Measurements from ENCODE around the gene ZC3HAV1. TPM values are rescaled to one million over a fixed set of nuclear protein-coding genes. Genes with fewer than 3 reads are reported as not detected.
"Not testable (repeated sequence)": the region's sequence is repeated elsewhere in the genome, so short reads cannot be mapped to it uniquely, and the experiment has no call there.

Gene ZC3HAV1
- total RNA-seq, 1 donor from 2014 or later, result 20.7 TPM

GRCh38 chr7:139029353-139029752, 80.2 kb downstream of the ZC3HAV1 start:
- no peak for DNase-seq (ENCODE audit: extremely low spot score, unreplicated experiment)
- H3K27ac Mint-ChIP-seq, result no peak overlapping the region
- no peak for TF ChIP-seq CTCF (conservative IDR thresholded peaks at IDR 0.05)
- no peaks in the 10 kb centered on the region for H3K9me3 Mint-ChIP-seq
- H3K4me3 Mint-ChIP-seq, result no peak overlapping the region
- H3K36me3 Mint-ChIP-seq, result peaks cover 7% of the 10 kb centered on the region
- H3K27me3 Mint-ChIP-seq, result no peaks in the 10 kb centered on the region
- no peaks in the 10 kb centered on the region for H3K4me1 Mint-ChIP-seq (ENCODE audit: unreplicated experiment)

- TF ChIP-seq CTCF (conservative IDR thresholded peaks at IDR 0.05), result no peak
- H3K27ac Mint-ChIP-seq, result no peak overlapping the region
- H3K9me3 Mint-ChIP-seq, result no peaks in the 10 kb centered on the region
- H3K4me1 Mint-ChIP-seq (ENCODE audit: unreplicated experiment), result no peaks in the 10 kb centered on the region
- H3K4me3 Mint-ChIP-seq, result no peak overlapping the region
- H3K27me3 Mint-ChIP-seq, result no peaks in the 10 kb centered on the region
- H3K36me3 Mint-ChIP-seq, result peaks cover 4% of the 10 kb centered on the region
- DNase-seq (ENCODE audit: extremely low spot score, unreplicated experiment), result no peak
These were observed 83.0 kb downstream of the ZC3HAV1 start for GRCh38 chr7:139026551-139026950.

GRCh38 chr7:139025861-139026260, 83.7 kb downstream of the ZC3HAV1 start:
- not testable (repeated sequence) for H3K27ac Mint-ChIP-seq; H3K9me3 Mint-ChIP-seq; DNase-seq (ENCODE audit: extremely low spot score, unreplicated experiment); H3K4me3 Mint-ChIP-seq; H3K27me3 Mint-ChIP-seq; H3K36me3 Mint-ChIP-seq; H3K4me1 Mint-ChIP-seq (ENCODE audit: unreplicated experiment)

GRCh38 chr7:139023076-139023475, 86.4 kb downstream of the ZC3HAV1 start:
- Mint-ChIP-seq H3K4me3 (no peak overlapping the region), H3K4me1 (ENCODE audit: unreplicated experiment) (no peaks in the 10 kb centered on the region), H3K9me3 (no peaks in the 10 kb centered on the region), H3K27me3 (no peaks in the 10 kb centered on the region), H3K36me3 (no peaks in the 10 kb centered on the region), H3K27ac (no peak overlapping the region)
- no peak for DNase-seq (ENCODE audit: extremely low spot score, unreplicated experiment)
- TF ChIP-seq CTCF (conservative IDR thresholded peaks at IDR 0.05), result no peak

- H3K4me3 Mint-ChIP-seq, result no peak overlapping the region
- DNase-seq (ENCODE audit: extremely low spot score, unreplicated experiment), result no peak
- no peak overlapping the region for H3K27ac Mint-ChIP-seq
- H3K4me1 Mint-ChIP-seq (ENCODE audit: unreplicated experiment), result no peaks in the 10 kb centered on the region
- no peaks in the 10 kb centered on the region for H3K36me3 Mint-ChIP-seq
- H3K27me3 Mint-ChIP-seq, result no peaks in the 10 kb centered on the region
- no peaks in the 10 kb centered on the region for H3K9me3 Mint-ChIP-seq
- TF ChIP-seq CTCF (conservative IDR thresholded peaks at IDR 0.05), result no peak
These were observed 87.2 kb downstream of the ZC3HAV1 start for GRCh38 chr7:139022286-139022685.

GRCh38 chr7:139018910-139019309, 90.6 kb downstream of the ZC3HAV1 start:
- H3K4me1 Mint-ChIP-seq (ENCODE audit: unreplicated experiment), result no peaks in the 10 kb centered on the region
- H3K27me3 Mint-ChIP-seq, result no peaks in the 10 kb centered on the region
- no peak for DNase-seq (ENCODE audit: extremely low spot score, unreplicated experiment)

More at GRCh38 chr7:139018910-139019309, 90.6 kb downstream of the ZC3HAV1 start:
- no peak overlapping the region for H3K4me3 Mint-ChIP-seq
- TF ChIP-seq CTCF (conservative IDR thresholded peaks at IDR 0.05), result no peak
- no peaks in the 10 kb centered on the region for H3K36me3 Mint-ChIP-seq
- no peaks in the 10 kb centered on the region for H3K9me3 Mint-ChIP-seq
- no peak overlapping the region for H3K27ac Mint-ChIP-seq
